GM21529 (cell line): ENCODE results near the gene NOX4.
"Not testable (repeated sequence)": the region's sequence is repeated elsewhere in the genome, so short reads cannot be mapped to it uniquely, and the experiment has no call there.

Source experiments
- ATAC-seq: cut with Tn5 transposase; IDR thresholded peaks from one replicate; pipeline ENCODE4 v1.9.1; 2021; ENCODE audit not compliant: unreplicated experiment

Gene NOX4

DNA sequence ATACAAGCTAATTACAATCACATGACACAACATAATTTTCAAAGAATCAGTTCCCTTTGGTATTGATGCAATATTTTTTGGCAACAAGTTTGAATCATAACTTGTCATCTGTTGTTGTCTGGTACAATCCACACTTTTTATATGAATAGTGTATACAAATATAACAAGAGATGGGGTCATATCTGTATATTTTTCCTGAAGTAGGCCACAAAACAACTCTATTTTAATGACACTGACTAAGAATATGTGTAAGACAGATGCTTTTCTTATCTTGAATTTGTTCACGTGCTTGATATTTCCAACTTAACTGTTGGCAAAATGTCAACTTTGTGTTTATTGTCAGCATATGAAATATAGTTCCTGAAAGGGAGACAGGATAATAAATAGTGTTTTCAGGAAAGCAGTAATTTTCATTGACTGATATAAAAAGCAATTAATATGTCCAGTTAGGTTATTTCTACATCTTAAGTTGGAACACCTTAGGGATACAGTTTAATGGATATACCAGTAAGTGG, 27.9 kb downstream of the NOX4 start:
- ATAC-seq: no peak

DNA sequence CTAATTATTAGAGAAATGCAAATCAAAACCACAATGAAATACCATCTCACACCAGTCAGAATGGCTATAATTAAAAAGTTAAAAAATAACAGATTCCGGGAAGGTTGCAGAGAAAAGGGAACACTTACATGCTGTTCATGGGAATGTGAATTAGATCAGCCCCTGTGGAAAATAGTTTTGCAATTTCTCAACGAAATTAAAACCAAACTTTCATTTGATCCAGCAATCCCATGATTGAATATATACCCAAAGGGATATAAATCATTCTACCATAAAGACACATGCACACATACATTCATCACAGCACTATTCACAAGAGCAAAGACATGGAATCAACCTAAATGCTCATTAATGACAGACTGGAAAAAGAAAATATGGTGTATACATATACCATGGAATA, 32.5 kb downstream of the NOX4 start:
- no peak for ATAC-seq

DNA sequence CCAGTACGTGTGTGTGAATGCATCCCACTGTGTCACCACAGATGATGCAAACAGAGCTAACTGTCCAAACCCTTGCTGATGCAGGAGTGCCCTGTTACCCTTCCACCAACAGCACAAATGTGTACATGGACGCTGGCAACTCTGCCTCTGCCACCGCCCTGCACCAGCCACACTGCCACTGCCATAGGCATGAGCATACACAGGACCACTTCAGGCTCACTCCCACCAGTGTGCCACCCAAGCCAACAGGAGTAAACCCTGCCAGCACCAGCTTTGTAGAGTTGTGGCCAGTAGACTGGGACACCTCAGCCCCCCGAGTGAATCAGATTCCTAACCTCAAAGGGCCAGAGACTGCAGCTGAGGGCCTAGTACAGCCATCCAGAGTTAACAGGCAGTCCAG, 34.0 kb downstream of the NOX4 start:
- ATAC-seq: no peak

DNA sequence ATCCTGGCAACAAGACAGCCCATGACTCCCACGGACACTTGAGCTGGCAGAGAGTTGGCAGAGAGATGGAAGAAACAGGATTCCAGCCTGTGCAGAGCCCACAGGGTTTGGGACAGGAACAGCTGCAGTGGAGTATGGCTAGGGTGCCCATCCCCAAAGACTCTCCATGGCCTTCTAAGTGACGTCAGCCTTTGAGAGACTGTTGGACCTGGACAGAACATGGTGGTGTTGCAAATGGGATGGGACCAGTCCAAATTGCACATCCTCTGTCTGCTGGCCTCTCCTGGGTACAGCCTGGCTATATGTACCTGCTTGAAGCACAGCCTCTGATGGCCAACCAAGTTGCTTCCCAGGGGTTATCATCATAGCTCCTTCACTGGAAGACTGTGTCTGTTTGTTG, 34.5 kb downstream of the NOX4 start:
- no peak for ATAC-seq

DNA sequence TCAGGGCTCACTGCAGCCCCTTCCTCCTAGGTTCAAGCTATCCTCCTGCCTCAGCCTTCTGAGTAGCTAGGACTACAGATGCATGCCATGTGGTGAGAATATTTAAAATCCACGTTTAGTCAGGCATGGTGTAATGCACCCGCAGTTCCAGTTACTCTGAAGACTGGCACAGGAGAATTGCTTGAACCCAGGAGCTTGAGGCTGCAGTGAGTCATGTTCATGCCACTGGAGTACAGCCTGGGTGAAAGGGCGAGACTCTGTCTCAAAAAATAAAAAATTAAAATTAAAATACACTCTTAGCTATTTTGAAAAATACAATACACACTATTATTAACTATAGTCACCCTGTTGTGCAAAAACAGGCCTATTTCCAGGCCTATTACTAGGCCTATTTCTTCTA, 38.4 kb downstream of the NOX4 start:
- ATAC-seq: no peak

DNA sequence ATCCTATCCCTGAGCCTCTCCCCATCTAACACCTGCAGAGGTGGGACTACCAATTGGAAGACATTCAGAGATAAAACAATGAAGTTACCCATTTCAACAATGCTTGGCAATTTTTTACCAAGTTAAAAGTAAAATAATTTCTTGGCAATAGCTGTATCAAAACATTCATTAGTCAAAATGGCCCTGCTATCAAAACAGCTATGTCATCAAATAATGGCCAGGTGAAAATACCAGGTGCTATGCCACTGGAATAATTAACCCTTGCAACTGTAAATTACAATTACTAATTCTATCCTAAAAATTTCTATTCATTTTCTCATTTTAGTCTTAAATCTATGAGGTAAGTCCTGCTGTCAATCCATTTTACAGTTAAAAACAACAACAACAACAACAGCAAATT, 43.3 kb downstream of the NOX4 start:
- no peak for ATAC-seq

DNA sequence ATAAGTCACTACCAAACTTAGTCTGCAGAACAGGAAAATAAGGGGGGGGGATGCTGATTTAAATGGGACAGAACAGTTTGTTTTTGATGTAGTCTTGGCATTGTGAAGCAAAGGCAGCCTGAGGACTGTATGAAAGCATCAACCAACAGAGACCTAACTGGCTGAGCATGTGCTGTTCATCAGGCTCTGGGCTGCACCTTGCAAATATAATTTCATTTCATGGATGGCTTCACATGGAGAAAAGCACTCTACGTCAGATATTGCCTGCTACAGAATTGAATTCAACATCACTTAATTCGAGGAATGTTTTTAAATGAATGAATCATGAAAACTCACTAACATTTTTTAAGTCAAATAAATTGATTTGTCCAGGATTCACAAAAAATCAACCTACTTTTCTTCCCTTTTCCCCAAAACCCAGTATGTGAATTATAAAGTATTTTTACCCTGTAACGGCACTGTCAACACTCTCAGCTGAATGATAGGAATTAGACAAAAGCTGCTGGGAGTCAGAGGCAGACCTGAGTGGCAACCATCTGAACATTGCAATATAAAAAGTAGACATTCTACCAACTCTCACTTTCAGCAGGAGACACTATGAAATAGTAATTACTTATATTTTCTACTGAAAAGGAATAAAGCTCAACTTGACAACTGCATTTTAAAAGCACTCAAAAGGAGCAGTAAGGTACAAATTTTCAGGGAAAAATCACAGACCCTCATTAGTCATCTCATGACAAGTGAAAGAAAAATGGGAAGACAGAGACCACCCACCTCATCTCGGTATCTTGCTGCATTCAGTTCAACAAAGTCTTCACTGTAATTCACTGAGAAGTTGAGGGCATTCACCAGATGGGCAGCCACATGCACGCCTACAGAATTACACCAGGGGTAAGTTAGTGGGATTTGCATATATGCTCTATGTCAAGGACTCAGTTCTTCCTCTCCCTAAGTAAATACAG, 47.5 kb downstream of the NOX4 start:
- no peak for ATAC-seq

DNA sequence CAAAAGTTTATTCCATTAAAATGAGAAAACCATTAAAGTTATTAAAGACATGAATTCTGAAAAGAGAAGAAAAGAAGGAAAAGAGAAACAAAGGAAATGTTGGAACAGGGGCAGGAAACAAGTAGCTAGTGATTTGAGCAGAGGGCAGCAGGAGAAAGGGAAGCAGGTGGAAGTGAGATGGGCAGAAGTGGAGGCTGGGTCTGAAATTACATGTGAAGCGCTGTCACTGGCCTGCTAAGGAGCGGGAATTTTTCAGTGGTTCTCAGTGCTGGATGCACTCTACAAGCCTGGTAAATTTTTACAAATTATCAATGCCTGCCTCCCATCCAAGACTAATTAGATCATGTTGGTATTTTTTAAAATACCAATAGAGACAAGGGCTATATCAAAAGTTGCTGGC, 48.4 kb downstream of the NOX4 start:
- no peak for ATAC-seq

DNA sequence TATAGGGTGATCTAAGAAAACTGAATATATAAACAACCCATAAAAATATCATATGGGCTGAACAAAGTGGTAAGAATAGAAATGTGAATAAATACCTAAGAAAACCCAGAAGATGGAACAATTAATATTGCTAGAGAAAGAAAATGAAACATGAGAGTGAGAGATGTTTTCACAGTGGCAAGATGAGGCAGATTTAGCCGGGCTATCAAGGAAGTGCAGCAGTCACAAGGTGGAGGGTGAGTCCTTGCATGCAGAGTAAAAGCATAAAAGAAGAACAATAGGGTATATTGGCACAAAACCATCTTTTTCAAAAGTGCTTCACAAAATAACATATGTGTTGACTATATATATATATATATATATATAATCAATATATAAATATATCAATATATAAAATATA, 49.6 kb downstream of the NOX4 start:
- no peak for ATAC-seq

DNA sequence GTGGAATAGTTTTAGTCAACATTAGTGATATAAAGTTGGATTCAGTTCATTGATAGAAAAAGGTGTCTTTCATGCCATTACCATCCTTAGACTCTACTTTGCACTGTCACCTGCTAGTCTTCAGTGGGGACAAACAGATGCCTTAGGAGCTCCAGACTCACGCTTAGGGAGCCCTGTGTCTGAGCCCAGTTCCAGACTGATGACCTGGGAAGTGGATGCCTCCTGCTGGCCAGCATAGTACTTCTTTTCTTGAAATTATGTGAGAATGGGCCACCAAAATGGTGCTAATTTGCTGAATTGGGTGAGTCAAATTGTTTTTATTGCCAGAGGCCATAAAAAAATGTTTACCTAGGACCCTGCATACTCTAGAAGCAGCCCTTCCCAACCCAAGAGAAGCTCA, 53.9 kb downstream of the NOX4 start:
- ATAC-seq: no peak

DNA sequence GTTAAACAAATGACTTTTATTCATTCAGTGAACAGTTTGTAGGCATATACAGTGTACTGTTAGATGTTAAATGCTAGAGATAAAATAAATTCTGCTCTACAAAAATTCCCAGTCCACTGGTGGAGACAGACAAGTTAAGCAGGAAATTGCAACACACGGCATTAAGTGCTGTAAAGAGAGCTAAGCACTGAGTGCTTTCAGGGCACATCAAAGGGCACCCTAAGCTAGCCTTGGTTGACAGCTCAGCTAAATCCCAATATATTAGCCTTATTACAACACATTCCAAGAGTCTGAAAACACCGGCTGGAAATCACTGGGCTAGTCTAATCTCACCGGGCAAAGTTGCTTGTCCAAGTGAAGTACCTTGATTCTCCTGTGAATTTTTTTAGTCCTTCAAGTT, 55.1 kb downstream of the NOX4 start:
- ATAC-seq: no peak

DNA sequence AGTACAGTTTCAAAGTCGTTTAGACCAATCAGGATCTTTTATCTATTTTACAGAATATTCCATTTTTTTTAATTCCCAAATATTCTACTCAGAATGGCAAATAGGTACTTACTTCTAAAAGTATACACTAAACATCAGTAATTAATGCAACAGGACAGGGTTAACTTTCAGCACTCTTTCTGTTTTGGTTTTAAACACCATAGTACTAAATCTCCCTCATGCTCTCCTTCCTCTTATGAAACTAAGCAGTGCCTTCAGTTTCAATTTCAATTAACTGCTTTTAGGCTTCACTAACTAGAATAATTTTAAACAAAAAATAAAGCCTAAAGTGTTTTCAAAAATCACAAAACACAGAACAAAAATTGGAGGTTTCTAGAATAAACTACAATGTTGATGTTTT, 57.9 kb downstream of the NOX4 start:
- peak; percentile 67 for ATAC-seq

DNA sequence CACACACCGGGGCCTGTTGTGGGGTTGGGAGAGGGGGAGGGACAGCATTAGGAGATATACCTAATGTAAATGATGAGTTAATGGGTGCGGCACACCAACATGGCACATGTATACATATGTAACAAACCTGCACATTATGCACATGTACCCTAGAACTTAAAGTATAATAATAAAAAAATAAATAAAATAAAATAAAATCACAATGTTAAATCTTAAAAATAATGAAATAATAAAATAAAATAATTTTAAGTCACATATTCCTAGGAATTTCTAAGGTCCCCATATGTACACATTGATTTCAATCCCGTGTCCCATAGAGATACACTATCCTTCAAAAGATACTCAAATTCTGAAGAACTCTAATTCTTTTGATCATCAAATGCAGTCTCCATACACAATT, 59.0 kb downstream of the NOX4 start:
- ATAC-seq: not testable (repeated sequence)

DNA sequence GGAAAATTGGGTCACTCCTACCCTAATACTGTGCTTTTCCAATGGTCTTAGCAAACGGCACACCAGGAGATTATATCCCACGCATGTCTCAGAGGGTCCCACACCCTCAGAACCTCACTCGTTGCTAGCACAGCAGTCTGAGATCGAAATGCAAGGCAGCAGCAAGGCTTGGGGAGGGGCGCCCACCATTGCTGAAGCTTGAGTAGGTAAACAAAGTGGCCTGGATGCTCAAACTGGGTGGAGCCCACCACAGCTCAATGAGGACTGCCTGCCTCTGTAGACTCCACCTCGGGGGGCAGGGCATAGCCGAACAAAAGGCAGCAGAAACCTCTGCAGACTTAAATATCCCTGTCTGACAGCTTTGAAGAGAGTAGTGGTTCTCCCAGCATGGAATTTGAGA, 64.7 kb downstream of the NOX4 start:
- ATAC-seq: not testable (repeated sequence)

DNA sequence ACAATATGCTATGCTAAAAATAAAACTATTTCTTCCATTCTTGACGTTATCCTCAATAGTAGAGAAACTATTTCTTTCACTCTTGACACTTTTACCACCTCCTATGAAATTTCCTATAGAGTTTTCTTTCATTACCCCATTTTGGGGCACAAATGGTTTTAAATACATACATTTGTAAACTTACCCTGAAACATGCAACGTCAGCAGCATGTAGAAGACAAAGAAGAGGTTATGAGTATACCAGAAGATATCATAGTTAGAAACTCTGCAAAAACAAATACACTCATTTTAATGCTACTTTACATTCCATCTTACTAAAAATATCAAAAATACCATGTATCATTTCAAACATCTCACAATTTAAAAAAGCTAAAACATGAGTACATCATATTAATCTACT, 69.5 kb downstream of the NOX4 start:
- ATAC-seq: no peak

DNA sequence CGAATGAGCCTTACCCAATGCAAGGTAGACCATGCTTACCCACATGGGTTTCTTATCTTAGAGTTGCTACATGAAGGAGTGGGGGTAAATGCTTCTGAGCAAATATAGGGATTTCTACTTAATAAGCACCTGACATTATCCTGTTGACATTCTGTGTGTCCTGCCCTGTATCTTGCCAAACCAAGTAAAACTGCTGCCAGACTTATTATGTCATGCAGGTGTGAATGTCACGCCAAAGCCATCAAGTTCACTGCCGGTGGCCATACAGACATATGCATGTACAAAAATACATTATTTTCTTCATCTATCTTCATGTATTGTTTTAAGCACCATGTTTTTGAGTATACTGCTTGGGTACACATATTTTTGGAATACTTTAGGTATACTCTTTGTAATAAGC, 70.2 kb downstream of the NOX4 start:
- ATAC-seq: no peak

DNA sequence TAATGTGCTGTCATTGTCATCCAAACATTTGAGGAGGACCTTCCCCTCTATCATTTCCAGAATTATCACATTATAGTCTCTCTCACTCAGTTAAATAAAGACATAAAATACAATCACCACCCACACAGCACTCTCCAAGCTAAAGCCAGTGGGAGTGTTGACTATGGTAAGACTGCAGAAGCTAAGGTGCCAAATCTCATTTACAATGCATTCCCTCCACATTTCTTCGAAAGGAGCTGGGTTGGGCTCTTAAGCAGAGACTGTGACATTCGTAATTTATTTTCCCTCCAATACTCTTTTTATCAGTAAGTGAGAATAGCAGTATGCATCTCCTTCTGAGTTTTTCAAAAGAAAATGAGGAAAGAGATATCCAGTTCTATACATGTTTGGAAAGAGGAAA, 74.2 kb downstream of the NOX4 start:
- no peak for ATAC-seq

DNA sequence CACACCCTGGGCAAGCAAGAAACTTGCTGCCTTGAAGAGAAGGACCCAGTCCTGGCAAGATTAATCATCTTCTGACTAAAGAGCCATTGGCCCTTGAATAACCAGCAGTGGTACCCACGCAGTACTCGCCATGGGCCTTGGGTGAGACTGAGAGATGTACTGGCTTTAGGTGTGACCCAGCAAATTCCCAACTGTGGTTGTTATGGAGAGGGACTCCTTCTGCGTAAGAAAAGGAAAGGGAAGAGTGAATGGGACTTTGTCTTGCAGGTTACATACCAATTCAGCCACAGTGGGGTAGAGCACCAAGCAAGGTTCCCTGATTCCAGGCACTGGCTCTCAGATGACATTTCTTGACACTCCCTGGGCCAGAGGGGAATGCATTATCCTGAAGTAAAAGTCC, 80.1 kb downstream of the NOX4 start:
- ATAC-seq: not testable (repeated sequence)

DNA sequence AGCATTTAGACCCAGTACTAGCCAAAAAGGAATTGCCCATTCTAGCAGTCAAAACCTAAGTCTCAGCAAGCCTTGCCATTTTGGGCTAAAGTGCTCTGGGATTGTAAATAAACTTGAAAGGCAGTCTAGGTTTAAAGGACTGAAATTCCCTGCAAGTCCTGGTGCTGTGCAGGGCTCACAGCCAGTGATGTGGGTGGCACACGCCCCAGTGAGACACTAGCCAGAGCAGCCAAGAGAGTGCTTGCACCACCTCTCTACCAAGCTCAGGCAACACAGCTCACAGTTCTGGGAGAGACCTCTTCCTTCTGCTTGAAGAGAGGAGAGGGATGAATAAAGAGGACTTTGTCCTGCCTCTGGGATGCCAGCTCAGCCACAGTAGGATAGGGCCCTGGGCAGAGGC, 80.5 kb downstream of the NOX4 start:
- not testable (repeated sequence) for ATAC-seq

DNA sequence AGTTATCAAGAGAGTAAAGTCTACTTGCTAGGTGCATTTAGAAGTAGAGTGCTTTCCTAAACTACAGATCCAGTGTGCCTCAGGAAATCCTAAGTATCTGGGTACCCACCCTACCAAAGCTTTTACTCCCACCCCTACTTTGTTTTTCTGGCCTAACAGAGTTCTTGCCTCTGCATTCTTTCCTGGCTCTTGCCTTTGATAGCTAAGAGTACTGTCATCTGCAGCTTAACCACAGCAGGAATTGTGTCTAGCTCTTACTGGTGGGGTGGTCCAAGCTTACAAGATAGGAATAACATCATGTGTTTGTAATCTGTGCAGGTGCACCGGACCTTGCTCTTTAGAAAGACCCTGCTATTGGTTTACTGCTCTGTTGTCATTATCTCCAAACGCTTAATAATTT, 82.7 kb downstream of the NOX4 start:
- not testable (repeated sequence) for ATAC-seq

DNA sequence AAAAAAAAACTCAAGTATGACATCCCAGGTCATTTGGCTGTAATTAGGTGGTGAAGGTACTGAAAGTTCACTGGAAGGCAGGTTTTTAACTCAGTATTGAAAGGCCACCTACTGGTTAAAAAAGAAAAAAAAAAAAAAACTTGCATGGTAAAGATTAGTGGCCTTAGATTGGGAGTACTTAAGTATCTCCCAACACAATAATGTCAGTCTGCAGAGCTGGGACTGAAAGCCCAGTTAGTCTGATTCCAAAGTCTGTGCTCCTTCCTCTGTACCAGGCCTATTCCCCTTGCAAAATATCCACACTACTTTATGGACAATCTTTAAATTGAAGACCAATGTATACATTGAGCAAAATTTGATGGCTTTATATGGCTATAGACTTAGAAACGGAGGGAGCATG, 85.5 kb downstream of the NOX4 start:
- no peak for ATAC-seq

DNA sequence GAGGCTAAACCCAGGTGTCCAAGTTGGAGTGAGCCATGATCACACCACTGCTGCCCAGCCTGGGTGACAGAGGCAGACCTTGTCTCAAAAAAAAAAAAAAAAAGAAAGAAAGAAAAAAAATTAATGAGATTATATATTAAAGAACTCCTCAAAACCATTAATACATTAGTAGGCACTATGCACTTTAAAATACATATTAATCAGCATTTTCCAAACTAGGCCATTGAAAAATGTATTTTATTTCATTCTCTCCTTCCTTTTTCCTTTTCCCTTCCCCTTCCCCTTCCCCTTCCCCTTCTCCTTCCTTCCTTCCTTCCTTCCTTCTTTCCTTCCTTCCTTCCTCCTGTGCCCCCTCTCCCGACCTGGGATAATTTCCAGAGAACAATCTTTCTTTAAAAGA, 99.5 kb downstream of the NOX4 start:
- ATAC-seq: not testable (repeated sequence)

DNA sequence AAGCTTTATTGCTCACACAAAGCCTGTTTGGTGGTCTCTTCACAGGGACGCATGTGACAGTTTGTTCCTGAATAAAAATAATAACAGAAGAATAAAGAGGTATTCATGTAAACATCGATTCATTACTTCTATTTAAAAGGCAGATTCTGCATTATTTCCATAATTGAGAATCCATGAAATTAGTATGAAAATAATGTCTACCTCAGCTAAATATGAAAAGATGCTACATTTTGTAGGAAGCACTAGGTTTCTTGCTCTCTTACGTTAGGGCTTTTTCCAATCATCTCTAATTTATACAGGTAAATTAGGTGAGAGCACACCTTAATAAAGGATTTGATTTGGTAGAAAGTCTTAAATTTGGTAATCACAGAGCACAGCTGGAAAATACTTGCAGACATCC, 103.7 kb downstream of the NOX4 start:
- not testable (repeated sequence) for ATAC-seq
